HUES48 (cell line): Measurements from ENCODE around the gene ST3GAL6.

Experiments used
- H3K27ac ChIP-seq: one replicate; pipeline ENCODE4 v1.7.0; 2013; ENCODE audit warnings: low read depth, low read length, inconsistent platforms
- H3K27me3 ChIP-seq: 2 replicates; pipeline ENCODE4 v1.6.1; 2013; ENCODE audit warnings: mild to moderate bottlenecking, low read length; ENCODE audit not compliant: control insufficient read depth, insufficient read depth
- H3K36me3 ChIP-seq: 2 replicates; pipeline ENCODE4 v1.6.1; 2013; ENCODE audit warnings: low read length; ENCODE audit not compliant: control insufficient read depth, insufficient read depth
- H3K4me1 ChIP-seq: 2 replicates; pipeline ENCODE4 v1.6.1; 2013; ENCODE audit warnings: mild to moderate bottlenecking, low read length; ENCODE audit not compliant: control insufficient read depth, insufficient read depth
- H3K4me3 ChIP-seq: 2 replicates; pipeline ENCODE4 v1.5.1; 2013; ENCODE audit warnings: mild to moderate bottlenecking, low read depth, low read length
- H3K9ac ChIP-seq: 2 replicates; pipeline ENCODE4 v1.6.1; 2013; ENCODE audit warnings: mild to moderate bottlenecking, low read depth, low read length, moderate library complexity
- H3K9me3 ChIP-seq: 2 replicates; pipeline ENCODE4 v1.6.1; 2013; ENCODE audit warnings: low read length; ENCODE audit not compliant: control insufficient read depth, insufficient read depth

The ST3GAL6 gene

DNA sequence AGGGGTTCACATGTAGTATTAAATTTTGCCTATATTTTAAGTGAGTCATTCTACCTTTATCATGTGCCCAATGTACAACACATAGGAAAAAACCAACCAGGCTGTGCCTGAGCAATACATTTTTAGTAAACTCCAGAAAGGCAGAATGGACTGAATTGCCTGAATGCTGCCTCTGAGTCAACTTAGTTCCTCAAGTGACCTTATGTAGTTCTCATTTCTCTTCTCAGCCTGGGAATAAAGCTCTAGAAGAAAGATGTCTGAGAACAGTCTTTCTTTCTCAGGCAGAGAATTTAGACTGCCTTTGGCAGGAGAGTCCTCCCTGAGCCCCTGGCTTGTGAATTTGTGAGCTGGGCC lies 13.0 kb downstream of the ST3GAL6 start:
- Histone ChIP-seq H3K27ac (no peak overlapping the region), H3K9ac (no peak overlapping the region), H3K9me3 (no peaks in the 10 kb centered on the region), H3K4me1 (no peaks in the 10 kb centered on the region), H3K4me3 (no peak overlapping the region), H3K36me3 (no peaks in the 10 kb centered on the region), H3K27me3 (no peaks in the 10 kb centered on the region)

DNA sequence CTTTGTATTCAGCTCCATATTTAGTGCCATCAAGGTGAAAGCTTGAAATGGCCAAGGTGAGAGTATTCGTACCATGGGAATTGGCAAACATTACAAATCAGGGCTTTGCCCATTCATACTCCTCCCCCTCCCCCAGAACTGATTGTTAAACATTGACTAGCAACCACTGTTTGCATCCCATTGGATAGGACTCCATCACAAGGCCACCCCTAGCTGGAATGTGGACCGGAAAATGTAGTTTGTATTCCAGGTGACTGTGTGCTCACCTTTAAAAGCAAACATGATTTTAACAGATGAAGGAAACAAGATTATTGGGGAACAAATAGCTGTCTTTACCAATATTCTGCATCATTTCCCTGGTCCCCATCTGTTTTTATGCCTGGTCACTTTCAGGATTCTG lies 14.1 kb downstream of the ST3GAL6 start:
- H3K27me3 ChIP-seq = no peaks in the 10 kb centered on the region
- no peak overlapping the region for H3K27ac ChIP-seq
- no peaks in the 10 kb centered on the region for H3K4me1 ChIP-seq
- no peaks in the 10 kb centered on the region for H3K9me3 ChIP-seq
- no peaks in the 10 kb centered on the region for H3K36me3 ChIP-seq
- H3K9ac ChIP-seq = no peak overlapping the region
- no peak overlapping the region for H3K4me3 ChIP-seq

DNA sequence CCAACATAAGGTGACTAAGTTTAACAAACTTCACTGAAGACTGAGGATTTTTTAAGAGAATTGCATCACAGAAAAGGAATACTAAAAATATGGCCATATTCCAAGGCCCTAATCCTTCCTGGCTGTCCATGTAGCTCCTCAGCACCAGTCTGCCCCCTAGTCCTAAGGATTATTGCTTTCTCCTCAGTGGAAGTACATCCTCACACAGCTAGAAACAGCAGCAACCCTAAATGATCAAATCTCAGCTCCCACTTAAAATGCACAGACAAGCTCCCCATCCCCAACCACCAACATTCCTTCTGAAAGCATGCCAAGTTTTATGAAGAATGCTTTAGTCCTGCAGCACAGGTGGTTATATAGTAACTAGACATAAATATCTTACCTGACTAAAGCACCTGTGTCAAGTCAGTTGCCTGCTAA lies 14.7 kb downstream of the ST3GAL6 start:
- no peak overlapping the region for H3K9ac ChIP-seq
- H3K36me3 ChIP-seq = no peaks in the 10 kb centered on the region
- H3K4me1 ChIP-seq = no peaks in the 10 kb centered on the region

DNA sequence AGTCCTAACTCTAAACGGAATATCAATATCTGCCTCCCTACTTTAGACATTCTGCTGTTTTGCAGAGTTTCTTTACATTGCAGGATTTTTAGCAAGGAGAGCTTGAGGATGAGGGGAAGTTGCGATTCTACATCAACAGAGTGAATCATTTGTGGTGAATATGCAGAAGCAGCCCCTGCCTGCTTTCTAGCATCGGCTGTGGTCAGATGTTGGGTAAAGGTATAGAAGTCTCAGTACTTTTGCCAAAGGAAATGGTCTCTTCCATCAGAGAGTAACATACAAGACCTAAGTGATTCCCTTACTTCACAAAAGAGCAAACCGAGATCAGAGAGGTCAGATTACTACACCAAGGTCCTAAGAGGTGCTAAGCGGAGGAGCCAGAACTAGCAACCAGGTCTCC lies 15.2 kb downstream of the ST3GAL6 start:
- Histone ChIP-seq H3K27me3 (no peaks in the 10 kb centered on the region), H3K4me3 (no peak overlapping the region), H3K4me1 (no peaks in the 10 kb centered on the region), H3K9ac (no peak overlapping the region), H3K27ac (no peak overlapping the region), H3K36me3 (no peaks in the 10 kb centered on the region), H3K9me3 (no peaks in the 10 kb centered on the region)

More for the DNA sequence above, 14.7 kb downstream of the ST3GAL6 start:
- H3K27me3 ChIP-seq = no peaks in the 10 kb centered on the region
- H3K4me3 ChIP-seq = no peak overlapping the region
- no peak overlapping the region for H3K27ac ChIP-seq
- H3K9me3 ChIP-seq = no peaks in the 10 kb centered on the region

DNA sequence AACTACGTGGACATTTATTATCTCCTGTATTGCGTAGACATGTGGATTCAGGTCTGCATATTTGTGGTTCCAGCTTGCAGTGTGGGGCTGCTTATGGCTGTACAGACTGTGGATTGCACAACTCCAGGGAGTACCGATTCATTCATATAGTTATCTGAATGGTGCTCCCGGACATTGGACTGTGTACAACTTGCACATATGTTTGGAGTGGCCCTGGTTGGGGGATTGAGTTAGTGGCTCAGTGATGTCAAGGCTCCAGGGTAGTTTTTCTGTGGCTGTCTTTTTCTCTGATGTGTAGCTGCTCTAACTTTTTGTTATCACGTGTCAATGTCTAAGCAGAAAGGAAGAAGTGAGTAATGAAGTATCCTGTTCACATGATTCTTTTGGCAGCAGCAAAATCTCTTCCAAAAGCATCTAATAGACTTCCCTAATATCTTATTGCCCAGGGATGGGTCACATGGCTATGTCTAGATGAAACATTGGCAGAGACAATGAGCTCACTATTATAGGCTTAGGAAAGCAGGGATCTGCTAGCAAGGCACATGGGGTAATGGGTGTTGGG lies 15.8 kb downstream of the ST3GAL6 start:
- H3K4me1 ChIP-seq = no peaks in the 10 kb centered on the region
- H3K4me3 ChIP-seq = no peak overlapping the region
- H3K27me3 ChIP-seq = no peaks in the 10 kb centered on the region
- H3K27ac ChIP-seq = no peak overlapping the region
- H3K36me3 ChIP-seq = no peaks in the 10 kb centered on the region
- H3K9ac ChIP-seq = no peak overlapping the region
- H3K9me3 ChIP-seq = no peaks in the 10 kb centered on the region

DNA sequence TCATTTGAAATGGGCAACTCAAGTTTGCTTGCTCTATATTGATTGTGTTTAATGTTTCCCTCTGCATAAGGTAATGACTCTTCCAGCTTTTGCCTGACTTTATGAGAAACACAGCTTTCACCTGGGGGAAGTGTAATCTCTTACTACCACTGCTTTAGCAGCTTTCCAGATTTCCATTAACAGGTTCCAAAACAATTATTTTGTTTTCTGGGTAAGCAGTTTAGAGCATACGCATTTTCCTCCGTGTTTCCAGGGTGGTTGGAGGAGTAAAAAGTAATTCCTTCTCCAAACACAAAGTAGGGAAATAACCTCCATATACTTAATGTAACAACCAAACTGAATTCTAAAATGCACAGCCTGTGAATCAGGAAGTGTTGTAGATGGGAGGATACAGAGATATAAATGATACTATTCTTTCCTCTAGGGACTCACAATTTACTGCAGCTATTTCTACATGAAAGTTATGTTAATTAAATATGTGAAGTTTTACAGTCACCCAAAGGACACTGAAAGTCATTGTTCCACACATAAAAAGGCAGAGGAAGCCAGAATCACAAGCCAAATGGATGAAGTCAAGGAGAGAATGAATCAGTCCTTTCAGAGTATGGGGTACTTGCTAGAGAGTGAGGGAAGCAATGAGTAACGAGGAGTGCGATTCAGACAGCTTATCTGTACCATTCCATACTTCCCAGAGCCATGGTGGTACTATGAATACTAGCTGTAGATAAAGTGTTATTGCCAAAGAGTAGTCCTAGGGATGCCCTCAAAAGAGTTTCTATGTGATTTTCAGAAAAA lies 16.6 kb downstream of the ST3GAL6 start:
- no peaks in the 10 kb centered on the region for H3K9me3 ChIP-seq
- no peak overlapping the region for H3K9ac ChIP-seq
- H3K27me3 ChIP-seq = no peaks in the 10 kb centered on the region
- H3K27ac ChIP-seq = no peak overlapping the region
- H3K36me3 ChIP-seq = no peaks in the 10 kb centered on the region
- no peaks in the 10 kb centered on the region for H3K4me1 ChIP-seq
- H3K4me3 ChIP-seq = no peak overlapping the region

DNA sequence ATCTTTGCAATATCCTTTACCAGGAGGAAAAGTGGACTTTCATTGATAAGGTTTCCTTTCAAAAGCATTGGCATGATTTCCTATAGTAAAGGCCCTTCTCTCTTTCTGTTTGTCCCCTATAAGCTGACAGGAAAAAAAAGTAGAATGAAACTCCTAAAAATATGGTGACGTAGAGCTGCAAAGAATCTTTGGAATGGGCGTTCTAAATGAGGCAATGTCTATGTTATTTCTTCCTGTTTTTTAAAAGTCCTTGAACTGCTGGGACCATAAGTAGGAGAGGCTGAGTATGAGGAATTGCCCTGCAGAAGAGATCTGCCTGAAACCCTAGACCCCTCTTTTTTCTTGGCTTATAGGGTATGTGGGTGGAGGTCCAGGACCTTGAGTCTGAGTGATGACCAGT lies 17.2 kb downstream of the ST3GAL6 start:
- Histone ChIP-seq H3K4me3 (no peak overlapping the region), H3K27me3 (no peaks in the 10 kb centered on the region), H3K4me1 (no peaks in the 10 kb centered on the region), H3K9ac (no peak overlapping the region), H3K36me3 (no peaks in the 10 kb centered on the region), H3K9me3 (no peaks in the 10 kb centered on the region), H3K27ac (no peak overlapping the region)

DNA sequence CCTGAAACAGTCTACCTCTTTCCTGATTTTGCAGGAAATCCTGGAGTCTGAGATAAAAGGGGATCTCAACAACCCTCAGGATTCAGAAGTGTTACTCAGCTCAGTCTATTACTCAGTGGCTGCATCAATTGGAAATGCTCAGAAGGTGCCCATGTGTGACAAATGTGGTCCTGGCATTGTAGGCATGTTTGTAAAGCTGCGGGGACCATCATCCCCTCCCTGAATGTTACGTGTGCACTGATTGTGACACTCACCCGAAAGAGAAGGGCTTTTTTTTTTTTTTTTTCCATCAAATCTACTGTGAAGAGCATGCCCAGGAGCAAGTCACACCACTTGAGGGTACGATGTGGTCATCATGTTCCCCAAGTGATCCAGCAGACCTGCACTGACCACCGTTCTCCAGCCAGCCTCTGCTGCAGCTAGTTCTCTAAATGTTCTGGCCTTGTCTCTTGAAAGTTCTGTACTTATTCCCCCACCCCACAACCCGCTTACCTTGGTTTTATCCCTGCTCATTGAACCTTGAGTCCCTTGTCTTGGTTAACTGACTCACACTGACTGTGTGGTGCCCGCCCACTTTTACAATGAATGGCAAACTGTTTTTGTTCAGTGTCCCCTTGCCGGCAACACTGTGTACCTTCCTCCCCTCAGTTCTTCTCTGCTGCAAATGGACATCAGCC lies 19.8 kb downstream of the ST3GAL6 start:
- no peaks in the 10 kb centered on the region for H3K27me3 ChIP-seq
- H3K4me1 ChIP-seq = no peaks in the 10 kb centered on the region
- no peak overlapping the region for H3K4me3 ChIP-seq
- H3K36me3 ChIP-seq = no peaks in the 10 kb centered on the region
- no peak overlapping the region for H3K9ac ChIP-seq
- H3K9me3 ChIP-seq = no peaks in the 10 kb centered on the region
- no peak overlapping the region for H3K27ac ChIP-seq

DNA sequence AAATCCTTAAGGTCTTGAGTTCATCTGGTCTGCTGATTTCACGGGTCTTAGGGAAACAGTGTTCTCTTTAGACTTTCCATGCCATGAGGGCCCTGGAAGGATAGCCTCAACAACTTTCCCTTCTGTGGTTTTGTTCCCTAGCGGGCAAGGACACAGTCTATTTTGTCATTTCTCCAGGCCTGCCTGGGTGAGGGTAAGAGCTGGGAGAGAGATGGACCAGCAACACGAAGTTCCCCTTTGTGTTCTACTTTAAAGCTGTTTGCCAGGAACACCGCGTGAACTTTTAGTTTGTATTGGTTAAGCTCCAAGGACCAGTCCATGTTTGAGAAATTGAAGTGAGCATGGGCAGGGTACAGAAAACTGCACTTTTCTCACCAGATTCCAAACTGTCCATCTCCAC lies 20.9 kb downstream of the ST3GAL6 start:
- Histone ChIP-seq H3K4me1 (no peaks in the 10 kb centered on the region), H3K9me3 (no peaks in the 10 kb centered on the region), H3K9ac (no peak overlapping the region), H3K27me3 (no peaks in the 10 kb centered on the region), H3K4me3 (no peak overlapping the region), H3K27ac (no peak overlapping the region), H3K36me3 (0 out of 2 replicates have a peak, but pooled peaks cover 4% of the 10 kb centered on the region)

DNA sequence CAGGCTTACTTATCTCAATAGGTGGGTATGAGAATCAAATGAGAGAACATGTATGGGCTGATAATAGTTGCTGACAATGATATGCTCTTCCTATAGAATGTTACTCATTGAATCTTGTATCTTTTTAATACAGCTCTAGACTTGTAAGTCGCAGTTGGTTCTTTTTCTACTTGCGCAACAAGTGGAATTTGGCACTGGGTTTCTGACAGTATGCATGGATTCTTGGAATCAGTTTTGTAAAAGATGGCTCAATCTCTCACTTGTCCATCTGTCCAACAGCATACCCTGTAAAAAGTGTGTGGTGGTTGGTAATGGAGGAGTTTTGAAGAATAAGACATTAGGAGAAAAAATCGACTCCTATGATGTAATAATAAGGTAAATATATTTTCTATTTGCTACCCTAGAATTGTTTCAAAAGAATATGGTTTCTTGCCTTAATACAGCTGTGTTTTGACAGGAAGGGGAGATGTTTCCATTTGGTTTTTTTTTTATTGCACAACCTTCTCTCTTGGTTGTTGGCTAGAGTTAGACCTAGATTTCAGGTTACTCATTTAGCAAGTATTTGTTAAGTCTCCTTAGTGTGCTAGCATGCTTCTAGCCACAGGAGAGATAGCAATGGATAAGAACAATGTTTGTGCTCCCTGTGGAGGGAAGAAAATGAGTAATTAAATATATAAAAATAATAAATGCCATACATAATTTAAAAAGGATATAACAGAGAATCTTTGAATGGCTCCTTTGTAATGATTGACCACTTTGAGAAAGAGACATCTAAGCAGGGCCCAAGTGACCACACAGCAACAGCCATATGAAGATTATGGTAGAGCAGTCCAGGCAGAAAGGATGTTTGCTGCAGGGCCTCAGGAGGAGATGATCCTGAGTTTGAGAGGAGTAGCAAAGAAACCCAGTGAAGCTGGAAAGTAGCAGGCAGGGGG lies 21.8 kb downstream of the ST3GAL6 start:
- Histone ChIP-seq H3K27ac (no peak overlapping the region), H3K4me1 (no peaks in the 10 kb centered on the region)

More for the DNA sequence above, 21.8 kb downstream of the ST3GAL6 start:
- H3K9ac ChIP-seq = no peak overlapping the region
- H3K27me3 ChIP-seq = no peaks in the 10 kb centered on the region
- no peak overlapping the region for H3K4me3 ChIP-seq
- H3K9me3 ChIP-seq = no peaks in the 10 kb centered on the region
- H3K36me3 ChIP-seq = 0 out of 2 replicates have a peak, but pooled peaks cover 4% of the 10 kb centered on the region
